ENCODE measurements around the gene ADAM22. TPM values are rescaled to one million over a fixed set of nuclear protein-coding genes. Genes with fewer than 3 reads are reported as not detected.

Gene ADAM22
- total and polyA plus RNA-seq, 9 donors: 1.0 to 18.0 (median 5.5) TPM

- H3K27me3 ChIP-seq: no peaks in the 10 kb centered on the region
- H3K36me3 ChIP-seq: no peaks in the 10 kb centered on the region
- H3K4me1 ChIP-seq (ENCODE audit: insufficient read depth): no peaks in the 10 kb centered on the region
- WGBS, 3 donors: 87 to 92% (median 92%) methylated on average over 2 of the region's 2 CpGs
- H3K9me3 ChIP-seq: no peaks in the 10 kb centered on the region
- H3K4me3 ChIP-seq: no peak overlapping the region
- H3K27ac ChIP-seq: no peak overlapping the region
- no peak for DNase-seq
- intact Hi-C loops (cut with DNase I): no loop called here
- no peak for TF ChIP-seq EP300 (IDR thresholded peaks at IDR 0.05)
- TF ChIP-seq POLR2A (IDR thresholded peaks at IDR 0.05): no peak
- no peak for TF ChIP-seq CTCF (IDR thresholded peaks at IDR 0.05)
Observed at GRCh38 chr7:88141479-88141878, 207.4 kb downstream of the ADAM22 start.

GRCh38 chr7:88141953-88142352 lies 207.9 kb downstream of the ADAM22 start:
- Histone ChIP-seq H3K4me1 (ENCODE audit: insufficient read depth) (no peaks in the 10 kb centered on the region), H3K27ac (no peak overlapping the region), H3K36me3 (no peaks in the 10 kb centered on the region), H3K9me3 (no peaks in the 10 kb centered on the region), H3K4me3 (no peak overlapping the region), H3K27me3 (no peaks in the 10 kb centered on the region)
- no peak for DNase-seq
- no peak for TF ChIP-seq POLR2A (IDR thresholded peaks at IDR 0.05)
- no peak for TF ChIP-seq CTCF (IDR thresholded peaks at IDR 0.05)
- no peak for TF ChIP-seq EP300 (IDR thresholded peaks at IDR 0.05)
- intact Hi-C loops (cut with DNase I): no loop called here
- 88 to 94% (median 91%) methylated on average over 1 of the region's 1 CpG for WGBS, 3 donors

- Histone ChIP-seq H3K27ac (no peak overlapping the region), H3K36me3 (no peaks in the 10 kb centered on the region), H3K4me3 (no peak overlapping the region), H3K27me3 (no peaks in the 10 kb centered on the region), H3K9me3 (no peaks in the 10 kb centered on the region), H3K4me1 (ENCODE audit: insufficient read depth) (no peaks in the 10 kb centered on the region)
- intact Hi-C loops (cut with DNase I): no loop called here
- TF ChIP-seq POLR2A (IDR thresholded peaks at IDR 0.05) (no peak), CTCF (IDR thresholded peaks at IDR 0.05) (no peak), EP300 (IDR thresholded peaks at IDR 0.05) (no peak)
- 35 to 54% (median 51%) methylated on average over 2 of the region's 2 CpGs for WGBS, 3 donors
- no peak for DNase-seq
Observed at GRCh38 chr7:88146616-88147015, 212.6 kb downstream of the ADAM22 start.

- H3K9me3 ChIP-seq: no peaks in the 10 kb centered on the region
- no peaks in the 10 kb centered on the region for H3K27me3 ChIP-seq
- intact Hi-C loops (cut with DNase I): no loop called here
- no peak overlapping the region for H3K4me3 ChIP-seq
- H3K36me3 ChIP-seq: no peaks in the 10 kb centered on the region
- no peak for DNase-seq
- no peaks in the 10 kb centered on the region for H3K4me1 ChIP-seq (ENCODE audit: insufficient read depth)
- no peak for TF ChIP-seq CTCF (IDR thresholded peaks at IDR 0.05)
- no peak for TF ChIP-seq EP300 (IDR thresholded peaks at IDR 0.05)
- TF ChIP-seq POLR2A (IDR thresholded peaks at IDR 0.05): no peak
- H3K27ac ChIP-seq: no peak overlapping the region
Observed at GRCh38 chr7:88147341-88147740, 213.3 kb downstream of the ADAM22 start.

GRCh38 chr7:88147949-88148348 lies 213.9 kb downstream of the ADAM22 start:
- Histone ChIP-seq H3K27ac (no peak overlapping the region), H3K4me3 (no peak overlapping the region), H3K9me3 (no peaks in the 10 kb centered on the region), H3K36me3 (no peaks in the 10 kb centered on the region), H3K4me1 (ENCODE audit: insufficient read depth) (no peaks in the 10 kb centered on the region), H3K27me3 (no peaks in the 10 kb centered on the region)
- no peak for DNase-seq
- intact Hi-C loops (cut with DNase I): no loop called here
- TF ChIP-seq CTCF (IDR thresholded peaks at IDR 0.05) (no peak), POLR2A (IDR thresholded peaks at IDR 0.05) (no peak), EP300 (IDR thresholded peaks at IDR 0.05) (no peak)
- WGBS, 3 donors: 16 to 28% (median 19%) methylated on average over 1 of the region's 1 CpG

Data from ovary (tissue), 9 donors.